ENCODE measurements around the gene CDC45.

CDC45 gene

DNA sequence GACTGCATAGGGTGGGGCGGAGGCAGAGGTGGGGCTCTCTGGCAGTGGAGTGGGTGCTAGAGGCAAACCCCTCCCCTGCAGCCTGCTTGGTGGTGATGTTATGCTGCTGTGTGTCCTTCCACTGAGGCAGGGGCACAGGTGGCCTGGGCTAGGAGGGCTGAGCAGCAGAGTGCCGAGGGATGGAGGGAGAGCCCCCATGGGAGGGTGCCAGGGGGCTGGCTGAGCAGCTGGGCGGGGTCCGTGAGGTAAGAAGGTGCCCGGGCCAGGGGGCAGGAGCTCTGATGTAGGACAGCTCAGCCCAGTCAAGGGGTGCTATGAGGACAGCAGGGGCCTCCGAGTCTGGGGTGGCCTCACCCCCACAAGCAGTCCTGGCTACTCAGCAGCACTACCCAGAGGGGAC lies 40.3 kb downstream of the CDC45 start:
- Histone ChIP-seq H3K9ac (ENCODE audit: low read depth, low read length, poor library complexity, severe bottlenecking) (peak overlapping the region; percentile 96), H3K9me2 (replicated peaks; ENCODE audit: low read depth, low read length) (no peaks in the 10 kb centered on the region), H3F3A (ENCODE audit: low read depth) (0 out of 2 replicates have a peak, but pooled peaks cover 8% of the 10 kb centered on the region), H3K79me2 (ENCODE audit: insufficient read depth, low read length) (peaks cover 55% of the 10 kb centered on the region), H2AFZ (ENCODE audit: low read length) (no peak overlapping the region), H4K20me1 (ENCODE audit: insufficient read depth, low read length, poor library complexity, severe bottlenecking) (peaks cover 41% of the 10 kb centered on the region), H3K27me3 (ENCODE audit: insufficient read depth, low read length, poor library complexity, severe bottlenecking) (peaks cover 13% of the 10 kb centered on the region), H3K4me3 (ENCODE audit: low read length, poor library complexity, severe bottlenecking) (peak overlapping the region; percentile 79), H3K4me2 (ENCODE audit: low read depth, low read length, poor library complexity, severe bottlenecking) (peak overlapping the region; percentile 87), H3K9me3 (ENCODE audit: insufficient read depth, low read depth, low read length) (no peaks in the 10 kb centered on the region), H3K4me1 (ENCODE audit: insufficient read depth, low read length, poor library complexity, severe bottlenecking) (peaks cover 25% of the 10 kb centered on the region), H3K36me3 (ENCODE audit: insufficient read depth, low read length) (peaks cover 8% of the 10 kb centered on the region; the same call in 1 of the 2 replicates)
- TF ChIP-seq, protein P1, sequence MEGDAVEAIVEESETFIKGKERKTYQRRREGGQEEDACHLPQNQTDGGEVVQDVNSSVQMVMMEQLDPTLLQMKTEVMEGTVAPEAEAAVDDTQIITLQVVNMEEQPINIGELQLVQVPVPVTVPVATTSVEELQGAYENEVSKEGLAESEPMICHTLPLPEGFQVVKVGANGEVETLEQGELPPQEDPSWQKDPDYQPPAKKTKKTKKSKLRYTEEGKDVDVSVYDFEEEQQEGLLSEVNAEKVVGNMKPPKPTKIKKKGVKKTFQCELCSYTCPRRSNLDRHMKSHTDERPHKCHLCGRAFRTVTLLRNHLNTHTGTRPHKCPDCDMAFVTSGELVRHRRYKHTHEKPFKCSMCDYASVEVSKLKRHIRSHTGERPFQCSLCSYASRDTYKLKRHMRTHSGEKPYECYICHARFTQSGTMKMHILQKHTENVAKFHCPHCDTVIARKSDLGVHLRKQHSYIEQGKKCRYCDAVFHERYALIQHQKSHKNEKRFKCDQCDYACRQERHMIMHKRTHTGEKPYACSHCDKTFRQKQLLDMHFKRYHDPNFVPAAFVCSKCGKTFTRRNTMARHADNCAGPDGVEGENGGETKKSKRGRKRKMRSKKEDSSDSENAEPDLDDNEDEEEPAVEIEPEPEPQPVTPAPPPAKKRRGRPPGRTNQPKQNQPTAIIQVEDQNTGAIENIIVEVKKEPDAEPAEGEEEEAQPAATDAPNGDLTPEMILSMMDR (conservative IDR thresholded peaks at IDR 0.05; ENCODE audit: low read length), result no peak
- no peak for TF ChIP-seq EZH2phosphoT487 (IDR thresholded peaks at IDR 0.05; ENCODE audit: borderline replicate concordance)

DNA sequence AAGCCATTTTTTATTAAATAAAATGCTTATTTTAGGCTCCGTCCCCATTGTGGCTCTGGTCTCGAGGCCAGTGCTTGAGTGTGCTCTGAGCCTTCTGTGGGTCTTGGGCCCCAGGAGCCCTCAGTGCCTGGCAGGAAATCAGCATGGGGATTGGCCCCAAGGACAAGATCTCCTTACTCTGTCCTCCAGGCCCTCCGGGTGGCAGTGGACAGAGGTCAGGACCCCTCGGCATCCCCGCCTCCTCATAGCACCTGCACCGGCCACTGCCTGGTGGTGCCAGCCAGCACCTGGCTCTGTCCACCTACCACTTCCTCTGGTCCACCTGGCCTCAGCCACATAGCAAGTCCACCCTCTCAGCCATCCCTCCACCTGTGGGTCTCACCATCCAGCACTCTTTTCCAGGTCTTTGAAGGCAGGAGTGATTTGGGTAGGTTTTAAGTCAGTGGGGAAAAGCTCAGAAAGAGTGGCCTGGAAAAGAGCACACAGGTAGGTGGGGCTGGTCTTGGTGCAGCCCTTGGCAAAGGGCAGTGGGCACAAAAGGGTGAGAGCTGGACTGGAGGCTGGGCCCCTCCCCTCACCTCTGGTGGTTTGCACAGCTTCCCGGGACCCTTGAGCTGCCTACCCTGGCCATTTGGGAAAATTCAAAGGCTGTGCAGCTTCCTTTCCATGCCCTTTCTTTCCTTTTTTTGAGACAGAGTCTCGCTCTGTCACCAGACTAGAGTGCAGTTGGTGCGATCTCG lies 41.0 kb downstream of the CDC45 start:
- Histone ChIP-seq H3K27me3 (ENCODE audit: insufficient read depth, low read length, poor library complexity, severe bottlenecking) (peaks cover 13% of the 10 kb centered on the region), H3K36me3 (ENCODE audit: insufficient read depth, low read length) (peaks cover under 1% of the 10 kb centered on the region; the same call in 1 of the 2 replicates), H2AFZ (ENCODE audit: low read length) (no peak overlapping the region), H3K9ac (ENCODE audit: low read depth, low read length, poor library complexity, severe bottlenecking) (peak overlapping the region; percentile 96), H3K79me2 (ENCODE audit: insufficient read depth, low read length) (peaks cover 62% of the 10 kb centered on the region), H3K4me3 (ENCODE audit: low read length, poor library complexity, severe bottlenecking) (peak overlapping the region; percentile 79), H3F3A (ENCODE audit: low read depth) (0 out of 2 replicates have a peak, but pooled peaks cover 8% of the 10 kb centered on the region), H3K9me3 (ENCODE audit: insufficient read depth, low read depth, low read length) (no peaks in the 10 kb centered on the region), H3K9me2 (replicated peaks; ENCODE audit: low read depth, low read length) (no peaks in the 10 kb centered on the region), H3K4me2 (ENCODE audit: low read depth, low read length, poor library complexity, severe bottlenecking) (peak overlapping the region; percentile 87), H4K20me1 (ENCODE audit: insufficient read depth, low read length, poor library complexity, severe bottlenecking) (peaks cover 41% of the 10 kb centered on the region), H3K4me1 (ENCODE audit: insufficient read depth, low read length, poor library complexity, severe bottlenecking) (peaks cover 31% of the 10 kb centered on the region)
- no peak for TF ChIP-seq EZH2phosphoT487 (IDR thresholded peaks at IDR 0.05; ENCODE audit: borderline replicate concordance)
- TF ChIP-seq, protein P1 (conservative IDR thresholded peaks at IDR 0.05; ENCODE audit: low read length), result no peak

GRCh38 chr22:19522190-19522880 lies 42.6 kb downstream of the CDC45 start:
- Histone ChIP-seq H2AFZ (ENCODE audit: low read length) (no peak overlapping the region), H3F3A (ENCODE audit: low read depth) (0 out of 2 replicates have a peak, but pooled peaks cover 8% of the 10 kb centered on the region), H4K20me1 (ENCODE audit: insufficient read depth, low read length, poor library complexity, severe bottlenecking) (peaks cover 41% of the 10 kb centered on the region), H3K4me2 (ENCODE audit: low read depth, low read length, poor library complexity, severe bottlenecking) (peak overlapping the region; percentile 87), H3K36me3 (ENCODE audit: insufficient read depth, low read length) (no peaks in the 10 kb centered on the region; the same call in 1 of the 2 replicates), H3K9ac (ENCODE audit: low read depth, low read length, poor library complexity, severe bottlenecking) (peak overlapping the region; percentile 96), H3K79me2 (ENCODE audit: insufficient read depth, low read length) (peaks cover 62% of the 10 kb centered on the region), H3K4me1 (ENCODE audit: insufficient read depth, low read length, poor library complexity, severe bottlenecking) (peaks cover 47% of the 10 kb centered on the region), H3K27me3 (ENCODE audit: insufficient read depth, low read length, poor library complexity, severe bottlenecking) (peaks cover 13% of the 10 kb centered on the region), H3K9me3 (ENCODE audit: insufficient read depth, low read depth, low read length) (no peaks in the 10 kb centered on the region), H3K4me3 (ENCODE audit: low read length, poor library complexity, severe bottlenecking) (peak overlapping the region; percentile 79), H3K9me2 (replicated peaks; ENCODE audit: low read depth, low read length) (no peaks in the 10 kb centered on the region)
- TF ChIP-seq EZH2phosphoT487 (IDR thresholded peaks at IDR 0.05; ENCODE audit: borderline replicate concordance), result no peak
- TF ChIP-seq, protein P1 (conservative IDR thresholded peaks at IDR 0.05; ENCODE audit: low read length), result no peak
